HUDEP-2 (cell line): Measurements from ENCODE around the gene RSPH10B.
"Not testable (repeated sequence)": the region's sequence is repeated elsewhere in the genome, so short reads cannot be mapped to it uniquely, and the experiment has no call there.

Source experiments
- DNase-seq, 76 experiments: peaks; one replicate each; lab custom pipeline; 2025; ENCODE audit not compliant: unreplicated experiment in 76 of 76; lab: John Stamatoyannopoulos, UW

The RSPH10B gene

DNA sequence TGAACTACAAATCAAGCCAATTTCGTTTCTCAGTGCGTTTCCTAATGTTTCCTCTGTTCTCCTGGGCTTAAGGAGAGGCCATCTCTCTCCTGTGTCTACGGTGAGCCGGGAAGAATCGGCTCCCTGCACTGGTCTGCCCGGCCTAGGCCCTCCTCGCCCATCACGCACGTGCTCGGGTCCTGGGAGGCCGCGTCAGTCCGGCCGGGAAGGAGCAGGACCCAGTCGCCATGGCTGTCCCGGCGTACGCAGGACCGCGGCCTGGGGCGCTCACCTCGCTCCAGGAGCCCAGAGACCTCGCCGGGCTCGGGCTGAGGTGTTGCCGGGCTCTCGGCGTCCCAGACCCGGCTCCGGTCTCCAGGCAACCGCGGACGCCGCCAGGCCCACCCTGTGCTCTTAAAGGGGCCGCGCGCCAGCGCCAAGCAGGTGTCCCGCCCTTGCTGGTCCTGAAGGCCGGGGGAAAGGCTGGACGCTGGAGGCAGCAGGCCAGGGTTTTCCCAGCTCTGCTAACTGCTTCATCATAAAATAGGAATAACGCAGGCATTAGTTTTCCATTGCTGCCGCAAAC lies at the start of gene RSPH10B:
Gene RSPH10B (minus strand): TSS at position 343 of the 565 bp plus-strand sequence. CDS start 3,573 bp downstream, outside the sequence.
- DNase-seq, result not testable (repeated sequence)

DNA sequence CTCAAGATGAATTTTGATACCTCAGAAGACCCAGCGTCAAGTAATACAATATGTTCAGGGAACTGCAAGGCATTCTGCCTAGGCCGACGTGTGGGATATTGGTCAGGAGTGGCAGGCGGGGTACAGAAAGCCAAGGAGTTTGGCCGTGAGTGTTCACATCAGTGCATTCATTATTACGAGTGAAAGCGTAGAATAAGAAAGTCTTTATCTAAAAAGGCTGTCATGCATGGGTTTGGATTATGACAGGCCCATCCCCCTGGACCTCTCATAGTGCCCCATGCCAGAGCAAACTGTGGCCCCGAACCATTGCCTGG lies 46.1 kb upstream of the RSPH10B start:
- no peak for DNase-seq

DNA sequence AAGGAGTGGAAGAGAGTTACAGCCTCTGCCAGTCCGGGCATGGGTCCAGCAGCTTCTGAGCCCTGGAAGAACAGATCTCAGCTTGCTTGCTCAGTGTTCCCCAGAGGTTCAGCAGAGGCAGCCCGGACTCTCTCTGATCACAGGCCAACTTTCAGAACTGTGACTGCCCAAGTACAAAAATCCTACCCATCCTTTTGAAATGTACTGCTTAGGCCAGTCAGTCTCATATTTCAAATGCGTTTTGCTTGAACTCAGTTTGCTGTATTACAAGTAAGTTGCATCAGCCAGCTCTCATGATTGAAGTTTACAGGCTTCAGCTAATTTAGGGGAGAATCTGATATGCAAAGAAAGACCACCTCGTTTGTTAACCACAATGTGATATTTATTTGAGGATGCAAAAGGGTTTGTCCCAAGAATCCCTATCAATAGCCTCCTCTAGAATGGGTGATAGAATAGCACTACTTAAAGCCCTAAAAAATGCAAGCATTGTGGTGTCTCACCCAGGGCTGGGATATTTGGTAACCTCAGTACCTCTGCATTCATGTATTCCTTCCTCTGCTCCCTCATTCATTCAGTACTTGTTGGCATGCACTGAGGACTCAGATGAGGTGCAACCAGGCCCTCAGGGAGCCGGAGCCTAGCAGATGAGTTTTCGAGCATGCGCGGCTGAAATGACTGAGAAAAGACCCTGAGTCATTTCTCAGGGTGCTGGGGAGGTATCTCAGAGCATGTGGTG lies 45.6 kb upstream of the RSPH10B start:
- peak in 30 of 76 experiments; percentile 7 to 60 (median 24) for DNase-seq

DNA sequence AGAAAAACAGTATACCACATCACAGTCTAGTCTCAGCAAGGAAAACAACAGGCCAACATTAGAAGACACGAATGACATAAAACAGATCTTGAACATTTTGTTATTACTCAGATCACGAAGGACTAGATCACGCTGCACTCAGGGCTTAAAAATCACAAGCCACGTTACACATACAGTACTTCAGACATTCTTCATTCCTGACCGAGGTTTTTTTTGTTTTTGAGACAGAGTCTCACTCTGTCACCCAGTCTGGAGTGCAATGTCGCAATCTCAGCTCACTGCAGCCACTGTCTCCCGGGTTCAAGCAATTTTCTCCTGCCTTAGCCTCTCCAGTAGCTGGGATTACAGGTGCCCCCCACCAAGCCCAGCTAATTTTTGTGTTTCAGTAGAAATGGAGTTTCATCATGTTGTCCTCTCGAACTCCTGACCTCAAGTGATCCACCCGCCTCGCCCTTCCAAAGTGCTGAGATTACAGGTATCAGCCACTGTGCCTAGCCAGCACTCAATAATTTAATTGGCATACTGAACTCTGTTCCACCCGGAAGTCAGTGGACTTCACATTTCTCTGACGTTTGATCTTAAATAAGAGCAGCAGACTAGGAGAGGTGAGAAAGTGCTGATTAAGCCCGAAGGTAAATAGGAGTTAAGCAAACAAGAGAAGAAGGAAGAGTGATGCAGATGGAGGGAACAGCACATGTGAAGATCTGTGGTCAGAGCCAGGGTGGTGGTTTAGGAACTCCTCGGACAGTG lies 42.0 kb upstream of the RSPH10B start:
- no peak for DNase-seq

DNA sequence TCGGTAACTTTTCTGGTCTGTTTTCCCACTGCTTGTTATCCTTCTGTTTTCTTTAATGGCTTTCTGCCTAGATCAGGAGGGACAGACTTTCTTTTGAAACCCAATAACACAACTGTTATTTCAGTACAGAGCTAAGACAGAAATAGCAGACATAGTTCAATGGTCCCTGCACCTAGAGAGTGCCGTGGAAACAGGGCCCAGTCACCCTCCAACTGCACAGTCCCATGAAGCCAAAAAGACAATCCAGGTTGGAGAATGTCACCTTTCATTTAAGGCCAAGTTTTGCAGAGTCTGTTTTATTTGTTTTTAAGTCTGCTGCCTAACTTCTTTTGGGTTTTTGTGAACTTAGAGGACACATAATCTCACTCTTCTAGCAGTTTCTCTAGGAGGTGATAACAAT lies 41.1 kb upstream of the RSPH10B start:
- no peak for DNase-seq

DNA sequence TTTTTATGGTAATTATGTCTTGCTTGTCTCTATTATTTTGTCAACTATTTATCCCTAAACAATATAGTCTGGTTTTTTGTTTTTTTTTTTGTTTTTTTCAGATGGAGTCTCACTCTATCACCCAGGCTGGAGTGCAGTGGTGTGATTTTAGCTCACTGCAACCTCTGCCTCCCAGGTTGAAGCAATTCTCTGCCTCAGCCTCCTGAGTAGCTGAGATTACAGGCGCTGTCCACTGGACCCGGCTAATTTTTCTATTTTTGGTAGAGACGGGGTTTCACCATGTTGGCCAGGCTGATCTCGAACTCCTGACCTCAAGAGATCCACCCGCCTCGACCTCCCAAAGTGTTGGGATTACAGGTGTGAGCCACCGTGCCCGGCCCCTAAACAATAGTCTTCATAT lies 39.9 kb upstream of the RSPH10B start:
- not testable (repeated sequence) for DNase-seq

DNA sequence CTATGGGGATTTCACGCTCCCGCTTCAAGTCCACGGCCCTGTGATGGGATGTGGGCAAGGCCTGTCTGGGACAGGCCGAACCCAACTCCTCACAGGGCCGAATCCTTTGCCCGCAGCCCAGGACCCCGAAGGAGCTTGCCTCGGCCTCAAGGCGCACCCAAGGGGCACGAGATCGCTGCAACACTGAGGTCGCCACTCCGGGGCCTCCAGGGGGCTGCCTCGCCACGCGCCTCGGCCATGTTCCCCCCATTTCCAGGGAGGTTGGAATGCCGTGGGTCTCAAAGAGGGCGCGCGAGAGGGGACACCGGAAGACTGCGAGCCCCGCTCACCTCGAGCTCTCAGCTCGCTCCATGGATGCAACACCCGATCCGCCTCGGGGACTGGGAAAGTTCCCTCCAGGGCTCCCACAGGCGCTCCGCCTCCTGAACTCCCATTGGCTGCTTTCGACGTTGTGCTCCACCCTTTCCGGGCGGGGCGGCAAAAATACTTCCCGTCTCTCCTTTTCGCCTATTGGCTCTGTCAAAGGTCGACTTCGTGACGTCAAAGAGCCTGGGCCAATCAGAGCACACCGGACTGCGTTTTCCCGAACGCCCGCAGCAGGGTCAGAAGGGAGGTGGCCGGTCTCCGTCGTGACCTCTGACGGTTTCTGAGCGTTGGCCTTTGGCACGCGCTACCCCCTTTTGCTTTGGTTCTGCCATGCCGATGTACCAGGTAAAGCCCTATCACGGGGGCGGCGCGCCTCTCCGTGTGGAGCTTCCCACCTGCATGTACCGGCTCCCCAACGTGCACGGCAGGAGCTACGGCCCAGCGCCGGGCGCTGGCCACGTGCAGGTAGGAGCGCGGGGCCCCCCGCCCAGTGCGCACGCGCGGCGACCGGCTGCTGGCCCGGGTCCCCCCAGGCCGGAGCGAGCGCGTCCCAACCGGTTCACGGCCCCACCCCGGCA lies 38.5 kb upstream of the RSPH10B start, which contains the start of the genes AIMP2 and PMS2:
Gene AIMP2 (plus strand): TSS at position 605 of the 944 bp plus-strand sequence. CDS start 92 bp downstream, at position 697.
Gene PMS2 (minus strand): TSS at position 382 of the 944 bp plus-strand sequence. CDS start 30 bp downstream, at position 352.
- DNase-seq, result peak in 75 of 76 experiments; percentile 75 to 100 (median 97)

DNA sequence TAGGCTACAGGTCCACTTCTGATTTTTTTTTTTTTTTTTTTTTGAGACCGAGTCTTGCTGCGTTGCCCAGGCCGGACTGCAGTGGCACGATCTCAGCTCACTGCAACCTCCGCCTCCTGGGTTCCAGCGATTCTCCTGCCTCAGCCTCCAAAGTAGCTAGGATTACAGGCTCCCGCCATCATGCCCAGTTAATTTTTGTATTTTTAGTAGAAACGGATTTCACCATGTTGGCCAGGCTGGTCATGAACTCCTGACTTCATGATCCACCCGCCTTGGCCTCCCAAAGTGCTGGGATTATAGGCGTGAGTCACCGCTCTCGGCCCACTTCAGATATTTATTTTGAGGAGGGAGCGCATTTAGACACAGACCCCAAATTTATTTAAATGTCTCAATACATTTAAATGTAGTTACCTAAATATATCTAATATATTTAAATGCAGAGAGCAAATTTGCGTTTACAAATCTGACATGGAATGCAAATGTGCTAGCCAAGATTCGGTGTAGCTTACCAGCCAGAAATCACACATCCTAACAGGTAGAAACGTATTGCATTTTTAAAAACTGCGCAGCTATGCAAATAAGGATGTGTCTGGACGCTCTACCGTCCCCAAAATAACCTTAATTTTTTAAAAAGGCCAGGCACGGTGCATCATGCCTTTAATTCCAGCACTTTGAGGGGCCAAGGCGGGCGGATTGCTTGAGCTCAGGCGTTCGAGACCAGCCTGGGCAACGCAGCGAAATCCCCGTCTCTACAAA lies 37.5 kb upstream of the RSPH10B start:
- DNase-seq, result not testable (repeated sequence)

DNA sequence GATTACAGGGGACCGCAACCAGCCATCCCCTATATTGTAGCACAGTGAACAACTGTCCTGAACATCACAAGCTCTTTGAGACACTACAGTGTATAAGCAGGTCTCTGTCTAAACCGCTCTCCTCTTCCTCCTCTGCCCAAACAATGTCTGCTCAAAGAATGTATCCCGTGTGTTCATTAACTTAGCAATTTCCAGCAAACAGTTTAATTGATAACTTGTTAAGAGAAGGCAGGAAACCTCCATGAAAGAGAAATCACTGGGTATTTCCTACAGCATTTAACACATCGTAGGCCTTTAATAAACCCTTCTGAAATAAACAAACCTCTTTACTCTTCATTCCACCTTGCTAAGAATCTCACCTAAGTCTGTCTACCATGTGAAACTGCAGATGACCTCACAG lies 36.9 kb upstream of the RSPH10B start:
- no peak for DNase-seq

DNA sequence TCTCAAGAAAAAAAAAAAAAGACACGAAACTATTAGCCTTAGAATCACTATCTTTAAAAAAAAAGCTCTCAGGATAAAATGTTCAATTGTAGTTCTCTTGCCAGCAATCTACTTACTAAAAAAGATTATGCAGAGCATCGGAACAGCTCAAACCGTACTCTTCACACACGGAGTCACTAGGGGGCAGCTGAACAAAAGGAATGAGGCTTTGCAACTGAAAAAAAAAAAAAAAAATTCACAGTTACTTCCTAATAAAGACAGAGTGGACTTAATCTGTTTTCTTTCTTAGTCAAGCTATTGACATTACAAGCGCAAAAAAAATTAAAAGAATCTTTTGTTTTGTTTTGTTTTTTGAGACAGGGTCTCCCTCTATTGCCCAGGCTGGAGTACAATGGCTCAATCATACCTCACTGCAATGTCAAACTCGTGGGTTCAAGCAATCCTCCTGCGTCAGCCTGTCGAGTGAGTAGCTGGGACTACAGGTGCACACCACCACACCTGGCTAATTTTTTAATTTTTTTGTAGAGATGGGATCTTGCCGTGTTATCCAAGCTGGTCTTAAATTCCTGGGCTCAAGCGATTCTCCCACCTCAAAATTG lies 26.8 kb upstream of the RSPH10B start:
- DNase-seq, result peak in 53 of 76 experiments; percentile 3 to 69 (median 39)

DNA sequence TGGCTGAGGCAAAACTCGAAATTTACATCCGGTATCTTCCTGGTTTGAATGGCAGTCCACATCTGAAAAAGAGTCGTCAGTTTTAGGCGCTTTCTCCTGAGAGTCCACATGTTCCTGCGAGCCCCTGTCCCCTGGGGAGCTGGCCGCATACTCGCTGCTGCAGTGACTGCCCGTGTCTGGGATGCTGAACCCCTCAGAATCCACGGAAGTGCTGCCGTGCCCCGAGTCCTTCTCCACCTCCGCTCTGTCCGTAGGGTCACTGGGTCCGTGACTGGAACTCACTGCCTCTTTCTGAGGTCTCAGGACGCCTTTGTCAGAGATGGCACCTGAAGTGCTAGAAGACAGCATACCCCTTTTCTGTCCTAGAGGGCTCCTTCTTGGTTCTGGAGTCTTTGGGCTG lies 16.6 kb upstream of the RSPH10B start:
- DNase-seq, result not testable (repeated sequence)

DNA sequence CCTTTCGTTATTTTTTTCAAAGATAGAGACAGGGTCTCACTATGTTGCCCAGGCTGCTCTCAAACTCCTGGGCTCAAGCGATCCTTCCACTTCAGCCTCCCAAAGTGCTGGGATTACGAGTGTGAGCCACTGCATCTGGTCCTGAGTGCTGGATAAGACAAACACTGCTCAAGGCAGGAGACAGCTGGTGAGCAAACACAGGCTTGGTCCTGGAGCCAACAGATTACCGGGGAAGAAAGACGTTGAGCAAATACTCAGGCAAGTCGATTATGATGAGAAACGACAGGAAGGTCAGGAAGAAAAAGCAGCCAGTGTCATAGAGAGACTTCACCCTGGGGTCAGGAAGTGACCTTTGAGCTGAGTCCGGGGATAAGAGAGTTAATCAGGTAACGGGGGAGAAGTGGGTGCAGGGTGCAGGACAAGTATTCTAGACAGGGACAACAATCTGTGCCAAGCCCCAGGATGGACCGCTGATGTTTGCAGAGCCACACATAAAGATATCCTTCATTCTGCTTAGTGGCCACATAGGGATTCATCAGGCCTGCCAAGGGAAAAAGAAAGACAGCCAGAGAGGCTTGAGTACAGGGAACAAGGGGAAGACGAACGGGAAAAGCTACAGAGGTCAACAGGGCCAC lies 9.3 kb upstream of the RSPH10B start:
- DNase-seq, result not testable (repeated sequence)

DNA sequence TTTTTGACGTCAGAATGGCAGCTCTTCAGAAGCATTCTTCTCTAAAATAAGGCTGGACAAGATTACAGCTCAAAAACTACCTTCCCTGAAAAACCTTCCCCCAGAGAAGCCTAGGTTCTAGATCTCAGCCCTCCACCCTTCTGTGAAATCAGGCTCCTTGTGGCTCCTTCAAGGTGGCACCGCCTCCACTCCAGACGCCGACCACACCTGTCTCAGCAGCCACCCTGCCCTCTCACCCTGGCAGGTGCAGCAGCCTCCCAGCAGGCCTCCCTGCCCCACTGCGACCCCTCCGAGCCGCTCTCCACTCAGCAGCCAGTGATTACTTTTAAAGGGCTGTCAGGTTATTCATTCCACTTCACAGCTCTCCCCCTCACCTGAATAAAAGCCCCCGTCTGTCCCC lies 3.1 kb upstream of the RSPH10B start:
- not testable (repeated sequence) for DNase-seq

DNA sequence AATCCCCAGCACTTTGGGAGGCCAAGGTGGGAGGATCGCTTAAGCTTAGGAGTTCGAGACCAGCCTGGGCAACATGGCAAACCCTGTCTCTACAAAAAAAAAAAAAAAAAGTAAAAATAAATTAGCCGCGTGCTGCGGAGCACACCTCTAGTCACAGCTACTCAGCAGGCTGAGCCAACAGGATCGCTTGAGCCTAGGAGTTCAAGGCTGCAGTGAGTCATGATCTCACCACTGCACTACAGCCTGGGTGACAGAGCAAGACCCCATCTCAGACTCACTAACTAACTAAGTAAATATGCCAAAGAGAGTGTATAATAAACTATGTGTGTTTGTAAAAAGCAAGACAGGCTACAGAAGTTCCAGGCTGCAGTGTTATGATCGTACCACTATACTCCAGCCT lies 6.7 kb downstream of the RSPH10B start:
- not testable (repeated sequence) for DNase-seq

DNA sequence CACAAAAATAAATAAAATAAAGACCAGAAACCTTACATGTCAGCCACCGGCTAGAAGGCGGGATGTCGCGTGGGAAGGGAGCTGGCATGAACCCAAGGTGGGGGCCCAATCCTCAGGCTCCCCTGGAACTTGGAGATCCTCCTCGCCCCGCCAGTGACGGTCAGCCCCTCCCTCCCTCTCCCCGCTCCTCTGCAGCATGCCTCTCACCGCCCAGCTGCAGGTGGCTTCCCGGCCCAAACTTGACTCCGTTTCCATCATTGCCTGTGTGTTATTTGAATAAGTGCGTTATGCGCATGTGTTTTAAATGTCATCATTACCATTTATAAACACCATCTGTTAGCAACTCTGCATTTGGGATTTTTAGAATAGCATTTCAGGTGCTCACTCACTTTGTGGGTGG lies 7.3 kb downstream of the RSPH10B start:
- DNase-seq, result not testable (repeated sequence)

DNA sequence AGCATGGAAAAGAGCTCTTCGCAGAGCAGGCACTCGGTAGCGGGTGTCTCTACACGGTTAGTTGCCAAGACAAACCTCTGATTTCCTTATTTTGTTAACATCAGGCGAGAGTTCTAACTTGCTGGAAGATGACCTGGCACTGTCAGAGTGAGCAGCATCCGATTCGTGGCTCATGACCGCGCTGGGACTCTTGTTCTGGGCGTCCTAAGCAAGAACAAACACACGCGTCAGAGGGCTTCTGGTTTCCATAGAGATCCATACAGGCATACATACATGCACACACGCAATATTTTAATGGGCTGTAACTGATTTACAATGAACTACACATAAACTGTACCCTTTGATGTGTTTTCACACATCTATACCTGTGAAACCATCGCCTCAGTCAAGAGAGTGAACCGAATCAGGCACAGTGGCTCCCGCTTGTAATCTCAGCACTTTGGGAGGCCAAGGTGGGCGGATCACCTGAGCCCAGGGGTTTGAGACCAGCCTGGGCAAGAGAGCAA lies 35.5 kb downstream of the RSPH10B start:
- DNase-seq, result not testable (repeated sequence)

DNA sequence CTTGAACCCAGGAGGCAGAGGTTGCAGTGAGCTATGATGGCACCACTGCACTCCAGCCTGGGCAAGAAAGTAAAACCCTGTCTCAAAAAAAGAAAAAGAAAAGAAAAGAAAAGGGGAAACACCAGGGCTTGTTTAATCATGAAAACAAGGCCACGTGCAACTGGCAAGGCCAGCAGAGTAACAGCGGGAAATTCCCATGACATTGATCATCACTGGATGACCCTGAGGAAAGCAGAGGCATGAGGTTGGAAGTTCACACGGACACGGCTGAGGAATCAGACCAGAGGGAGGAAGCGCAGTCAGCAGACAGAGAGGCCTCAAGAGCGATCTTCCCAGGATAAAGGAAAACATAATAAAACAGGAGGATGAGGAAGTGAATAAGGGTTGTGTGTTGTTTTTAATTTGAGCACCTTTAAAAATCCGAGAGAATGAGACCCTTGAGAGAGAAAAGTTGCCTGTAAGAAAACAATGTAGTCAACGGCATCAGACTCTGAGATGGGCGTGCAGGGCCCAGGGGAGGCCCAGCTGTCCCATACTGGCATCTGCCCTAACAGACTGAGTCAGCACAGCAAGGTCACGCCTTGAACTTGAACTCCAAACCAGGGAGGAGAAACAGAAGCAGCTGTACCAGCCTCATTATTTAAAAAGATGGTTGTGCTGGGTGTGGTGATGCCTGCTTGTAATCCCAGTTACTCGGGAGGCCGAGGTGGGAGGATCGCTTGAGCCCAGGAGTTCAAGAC lies 38.4 kb downstream of the RSPH10B start:
- DNase-seq, result not testable (repeated sequence)

DNA sequence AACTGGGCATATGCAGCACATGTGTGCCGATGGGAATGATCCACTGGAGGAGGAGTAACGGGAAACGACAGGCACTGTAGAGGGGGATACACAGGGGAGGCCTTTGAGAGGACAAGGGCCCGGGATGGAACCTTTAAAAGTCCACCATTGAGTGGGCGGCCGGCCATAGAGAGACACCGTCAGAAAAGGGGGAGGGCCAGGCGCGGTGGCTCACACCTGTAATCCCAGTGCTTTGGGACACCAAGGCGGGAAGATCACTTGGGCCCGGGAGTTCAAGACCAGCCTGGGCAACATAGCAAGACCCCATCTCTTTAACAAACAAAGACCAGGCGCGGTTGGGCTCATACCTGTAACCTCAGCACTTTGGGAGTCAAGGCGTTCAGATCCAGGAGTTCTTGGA lies 39.2 kb downstream of the RSPH10B start:
- not testable (repeated sequence) for DNase-seq
